CD4-positive, alpha-beta memory T cell (primary cell): ENCODE data around the gene TMEM150A. TPM values are rescaled to one million over a fixed set of nuclear protein-coding genes. Genes with fewer than 3 reads are reported as not detected.

Experiments
- CTCF ChIA-PET: fragments of 350-600 bp; sonication (Branson Sonifier 250); formaldehyde crosslinking; loops from one replicate; lab custom pipeline; 2021; ENCODE audit warnings: inconsistent platforms; ENCODE audit not compliant: partially characterized antibody; lab: Charles Lee
- POLR2A ChIA-PET: fragments of 350-600 bp; sonication (Branson Sonifier 250); formaldehyde crosslinking; loops from one replicate; lab custom pipeline; 2021; ENCODE audit not compliant: partially characterized antibody; lab: Charles Lee
- DNase-seq, 5 donors: peaks; one replicate each; pipeline versions ENCODE4 v3.0.0 to v3.0.0-alpha.2; 2020 to 2022; ENCODE audit warnings: mixed read lengths in 1 of 5
- H3K27ac ChIP-seq: one replicate; pipeline ENCODE4 v1.7.0; 2013; ENCODE audit warnings: low read depth, low read length
- H3K27me3 ChIP-seq: 2 replicates; pipeline ENCODE4 v1.7.0; 2013; ENCODE audit warnings: mild to moderate bottlenecking, low read length, moderate library complexity; ENCODE audit not compliant: insufficient read depth
- H3K36me3 ChIP-seq: 2 replicates; pipeline ENCODE4 v1.7.0; 2013; ENCODE audit warnings: mild to moderate bottlenecking, low read length, moderate library complexity; ENCODE audit not compliant: insufficient read depth
- H3K4me1 ChIP-seq: 2 replicates; pipeline ENCODE4 v1.7.0; 2013; ENCODE audit warnings: mild to moderate bottlenecking, low read length, moderate library complexity; ENCODE audit not compliant: insufficient read depth
- H3K4me3 ChIP-seq, 2 donors: one replicate each; pipeline ENCODE4 v1.7.0; 2013; ENCODE audit warnings: low read length in 2 of 2, mild to moderate bottlenecking in 1 of 2
- H3K9me3 ChIP-seq, 2 donors: one replicate each; pipeline ENCODE4 v1.7.0; 2013; ENCODE audit warnings: low read length in 2 of 2, control low read depth in 1 of 2; ENCODE audit not compliant: control insufficient read depth in 1 of 2
- H3K27ac Mint-ChIP-seq, 7 donors: one replicate each; pipeline ENCODE4 v1.8.0; 2020 to 2021; ENCODE audit warnings: mixed read lengths in 7 of 7, mild to moderate bottlenecking in 6 of 7, inconsistent platforms in 3 of 7, moderate library complexity in 3 of 7
- H3K27me3 Mint-ChIP-seq, 2 donors: one replicate each; pipeline ENCODE4 v1.8.0; 2020 to 2021; ENCODE audit warnings: mixed read lengths in 2 of 2
- H3K36me3 Mint-ChIP-seq, 2 donors: one replicate each; pipeline ENCODE4 v1.8.0; 2020 to 2021; ENCODE audit warnings: mixed read lengths in 2 of 2, inconsistent platforms in 1 of 2, mild to moderate bottlenecking in 1 of 2
- H3K4me1 Mint-ChIP-seq, 4 donors: one replicate each; pipeline ENCODE4 v1.8.0; 2020 to 2021; ENCODE audit warnings: mixed read lengths in 4 of 4, mild to moderate bottlenecking in 1 of 4
- H3K4me3 Mint-ChIP-seq, 8 donors: one replicate each; pipeline ENCODE4 v1.8.0; 2020 to 2021; ENCODE audit warnings: mixed read lengths in 8 of 8, mild to moderate bottlenecking in 7 of 8, moderate library complexity in 6 of 8, inconsistent platforms in 3 of 8
- H3K9me3 Mint-ChIP-seq, 8 donors: one replicate each; pipeline ENCODE4 v1.8.0; 2020 to 2021; ENCODE audit warnings: mixed read lengths in 8 of 8, mild to moderate bottlenecking in 5 of 8, inconsistent platforms in 3 of 8, moderate library complexity in 1 of 8
- intact Hi-C: fragments of 100-400 bp; cut with micrococcal nuclease; formaldehyde crosslinking; loops from one replicate; pipeline ENCODE4 v1.15.1; 2023
- polyA plus RNA-seq, 2 donors: library from polyadenylated mRNA; unstranded; fragments of 300-500 nt; fragmentation: Illumina TruSeq; gene quantifications; one replicate each; pipeline ENCODE4 v1.2.3, GENCODE V29; 2021
- total RNA-seq, 2 experiments: library from RNA; stranded (reverse); gene quantifications; one replicate each; pipeline ENCODE4 v1.2.3, GENCODE V29; 2021

TMEM150A gene
- 10 to 100 TPM; 13.3 to 14.3 TPM for total RNA-seq
- polyA plus RNA-seq: 10 to 100 TPM; 15.3 to 17.9 TPM

GRCh38 chr2:85602476-85603234 lies at the start of gene TMEM150A:
Gene TMEM150A (minus strand): TSS chr2:85602698. CDS start chr2:85601948, 750 bp downstream.
- POLR2A ChIA-PET: interaction anchor here (0.7 to 8.8 kb wide), 14 partner anchors 8 to 275 kb away, joined by 3 to 86 read pairs (median 6); partner anchors contain the start of genes C2orf68, GGCX, MAT2A and TGOLN2
- Mint-ChIP-seq H3K4me1 (peaks cover 14 to 49% (median 34%) of the 10 kb centered on the region in 4 donors), H3K27me3 (no peaks in the 10 kb centered on the region)

GRCh38 chr2:85652056-85652455 lies 49.6 kb upstream of the TMEM150A start:
- Histone ChIP-seq H3K27me3 (no peaks in the 10 kb centered on the region), H3K9me3 (no peaks in the 10 kb centered on the region), H3K36me3 (peaks cover 34% of the 10 kb centered on the region), H3K4me3 (no peak overlapping the region), H3K4me1 (no peaks in the 10 kb centered on the region), H3K27ac (no peak overlapping the region)
- no peak overlapping the region for H3K27ac Mint-ChIP-seq
- ChIA-PET POLR2A (no interaction called here), CTCF (interaction anchor here (1.0 to 1.6 kb wide), 3 partner anchors 14 to 53 kb away, joined by 3 to 14 read pairs (median 3); no protein-coding TSS in a partner anchor)
- no peaks in the 10 kb centered on the region for H3K27me3 Mint-ChIP-seq
- no peak overlapping the region for H3K4me3 Mint-ChIP-seq
- no peaks in the 10 kb centered on the region for H3K9me3 Mint-ChIP-seq
- DNase-seq: no peak
- H3K4me1 Mint-ChIP-seq: no peaks in the 10 kb centered on the region
- peaks cover 44 to 66% of the 10 kb centered on the region in 2 donors for H3K36me3 Mint-ChIP-seq
- intact Hi-C loops: no loop called here

More at GRCh38 chr2:85602476-85603234, at the start of gene TMEM150A:
- Histone ChIP-seq H3K9me3 (no peaks in the 10 kb centered on the region), H3K4me1 (peaks cover 28% of the 10 kb centered on the region), H3K27me3 (no peaks in the 10 kb centered on the region), H3K27ac (peak within 1 kb of the TSS; percentile 62), H3K36me3 (peaks cover 10% of the 10 kb centered on the region), H3K4me3 (peak within 1 kb of the TSS; percentile 66 to 95)
- intact Hi-C loops: loop anchor here (1.0 to 5.0 kb wide), 5 partner anchors 7 to 840 kb away; partner anchors contain the start of genes C2orf68, GGCX, KDM3A and RNF181
- peak within 1 kb of the TSS; percentile 88 to 94 (median 90) for H3K4me3 Mint-ChIP-seq
- peak; percentile 81 to 85 (median 82) for DNase-seq
- CTCF ChIA-PET: interaction anchor here (0.7 to 1.6 kb wide), 5 partner anchors 9 to 183 kb away, joined by 3 to 6 read pairs (median 3); partner anchors contain the start of genes C2orf68 and GGCX
- peak within 1 kb of the TSS; percentile 82 to 96 (median 90) for H3K27ac Mint-ChIP-seq
- H3K9me3 Mint-ChIP-seq: peaks cover 0 to 2% (median 0%) of the 10 kb centered on the region in 8 donors
- peaks cover 1 to 22% of the 10 kb centered on the region in 2 donors for H3K36me3 Mint-ChIP-seq

- Histone ChIP-seq H3K4me1 (no peaks in the 10 kb centered on the region), H3K9me3 (no peaks in the 10 kb centered on the region), H3K4me3 (no peak overlapping the region), H3K27ac (no peak overlapping the region), H3K36me3 (peaks cover 44% of the 10 kb centered on the region), H3K27me3 (no peaks in the 10 kb centered on the region)
- Mint-ChIP-seq H3K27ac (no peak overlapping the region), H3K9me3 (no peaks in the 10 kb centered on the region), H3K4me3 (no peak overlapping the region), H3K27me3 (no peaks in the 10 kb centered on the region), H3K36me3 (peaks cover 46 to 69% of the 10 kb centered on the region in 2 donors), H3K4me1 (no peaks in the 10 kb centered on the region)
- ChIA-PET POLR2A (no interaction called here), CTCF (interaction anchor here (1.4 kb wide), 1 partner anchor 14 kb away, joined by 8 read pairs; no protein-coding TSS in a partner anchor)
- DNase-seq: no peak
- intact Hi-C loops: no loop called here
Observed at GRCh38 chr2:85651097-85651496, 48.6 kb upstream of the TMEM150A start.

- no peaks in the 10 kb centered on the region for H3K9me3 ChIP-seq
- peaks cover 0 to 1% (median 0%) of the 10 kb centered on the region in 8 donors for H3K9me3 Mint-ChIP-seq
- POLR2A ChIA-PET: no interaction called here
- no peaks in the 10 kb centered on the region for H3K27me3 ChIP-seq
- H3K27ac ChIP-seq: no peak overlapping the region
- no peak overlapping the region for H3K27ac Mint-ChIP-seq
- H3K36me3 ChIP-seq: peaks cover 50% of the 10 kb centered on the region
- H3K36me3 Mint-ChIP-seq: peaks cover 48 to 69% of the 10 kb centered on the region in 2 donors
- DNase-seq: no peak
- no peak overlapping the region for H3K4me3 Mint-ChIP-seq
- intact Hi-C loops: no loop called here
- H3K27me3 Mint-ChIP-seq: no peaks in the 10 kb centered on the region
- H3K4me1 ChIP-seq: no peaks in the 10 kb centered on the region
- no peak overlapping the region for H3K4me3 ChIP-seq
- CTCF ChIA-PET: interaction anchor here (1.4 kb wide), 1 partner anchor 13 kb away, joined by 8 read pairs; no protein-coding TSS in a partner anchor
- H3K4me1 Mint-ChIP-seq: no peaks in the 10 kb centered on the region
Observed at GRCh38 chr2:85650456-85650855, 48.0 kb upstream of the TMEM150A start.

- H3K9me3 ChIP-seq: no peaks in the 10 kb centered on the region
- Mint-ChIP-seq H3K27ac (peak overlapping the region in 4 of 7 donors; percentile 32 to 79 (median 67)), H3K4me3 (no peak overlapping the region), H3K27me3 (no peaks in the 10 kb centered on the region), H3K4me1 (no peaks in the 10 kb centered on the region), H3K36me3 (peaks cover 49 to 74% of the 10 kb centered on the region in 2 donors), H3K9me3 (peaks cover 0 to 1% (median 0%) of the 10 kb centered on the region in 8 donors)
- no peak overlapping the region for H3K4me3 ChIP-seq
- intact Hi-C loops: no loop called here
- H3K27me3 ChIP-seq: no peaks in the 10 kb centered on the region
- no peak overlapping the region for H3K27ac ChIP-seq
- no peaks in the 10 kb centered on the region for H3K4me1 ChIP-seq
- ChIA-PET CTCF (interaction anchor here (3.0 kb wide), 1 partner anchor 12 kb away, joined by 16 read pairs; no protein-coding TSS in a partner anchor), POLR2A (no interaction called here)
- no peak for DNase-seq
- H3K36me3 ChIP-seq: peaks cover 59% of the 10 kb centered on the region
Observed at GRCh38 chr2:85649201-85650190, 47.0 kb upstream of the TMEM150A start.

GRCh38 chr2:85648619-85649018 lies 46.1 kb upstream of the TMEM150A start:
- H3K27me3 Mint-ChIP-seq: no peaks in the 10 kb centered on the region
- intact Hi-C loops: no loop called here
- POLR2A ChIA-PET: no interaction called here
- no peak overlapping the region for H3K4me3 ChIP-seq
- H3K4me3 Mint-ChIP-seq: no peak overlapping the region
- no peaks in the 10 kb centered on the region for H3K4me1 Mint-ChIP-seq
- DNase-seq: no peak
- CTCF ChIA-PET: interaction anchor here (3.0 kb wide), 1 partner anchor 11 kb away, joined by 16 read pairs; no protein-coding TSS in a partner anchor
- peaks cover 66% of the 10 kb centered on the region for H3K36me3 ChIP-seq
- H3K27ac ChIP-seq: no peak overlapping the region
- no peaks in the 10 kb centered on the region for H3K27me3 ChIP-seq
- peaks cover 44 to 74% of the 10 kb centered on the region in 2 donors for H3K36me3 Mint-ChIP-seq
- no peaks in the 10 kb centered on the region for H3K4me1 ChIP-seq
- H3K9me3 Mint-ChIP-seq: peaks cover 0 to 1% (median 0%) of the 10 kb centered on the region in 8 donors
- H3K27ac Mint-ChIP-seq: peak overlapping the region in 1 of 7 donors; percentile 23
- no peaks in the 10 kb centered on the region for H3K9me3 ChIP-seq
